Heart left ventricle (tissue), 13 donors: ENCODE results near the gene TBCB.

Source experiments
- CTCF ChIP-seq, 12 donors: fragments of 200-600 bp; sonication (generic) in 4 of 12; IDR thresholded peaks; one replicate each; pipeline versions ENCODE4 v1.5.0 to v1.8.0; 2018 to 2022; ENCODE audit warnings: antibody characterized with exemption in 12 of 12, mild to moderate bottlenecking in 5 of 12
- POLR2A ChIP-seq, 2 donors: fragments of 450-650 bp; IDR thresholded peaks; one replicate each; pipeline ENCODE4 v1.6.1; 2017; ENCODE audit warnings: antibody characterized with exemption in 2 of 2, mild to moderate bottlenecking in 2 of 2, moderate library complexity in 2 of 2
- donor health status: ischemic (EF 13 %, LVEDD 7.1; RV severe dilation, severe dysfunction).
- donor health status: DM: no; HTN: yes; CAD: no.
- donor health status: DM: no; HTN: no; CAD: no.
- donor health status: ischemic (EF 25% LVEDD 6.9; RV normal size, moderate dysfunction).
- donor health status: ischemic (EF 25% LVEDD 5.7; RV mildly dilated, moderate dysfunction).
- donor health status: ischemic (EF 35%, LVEDD 5.7; RV mildly dilated, moderate dysfunction).
- donor health status: nonischemic (EF 11% LVEDD 7.7; RV severe dilation, severe dysfunction).
- donor health status: DM: yes; HTN: yes; CAD: no.
- donor health status: PGD.
- donor health status: ischemic (EF 29% LVEDD 5.4; RV normal size, mild dysfunction).
- donor health status: nonischemic (EF 23%, LVEDD 6.1; RV moderate dilation, normal function).

DNA sequence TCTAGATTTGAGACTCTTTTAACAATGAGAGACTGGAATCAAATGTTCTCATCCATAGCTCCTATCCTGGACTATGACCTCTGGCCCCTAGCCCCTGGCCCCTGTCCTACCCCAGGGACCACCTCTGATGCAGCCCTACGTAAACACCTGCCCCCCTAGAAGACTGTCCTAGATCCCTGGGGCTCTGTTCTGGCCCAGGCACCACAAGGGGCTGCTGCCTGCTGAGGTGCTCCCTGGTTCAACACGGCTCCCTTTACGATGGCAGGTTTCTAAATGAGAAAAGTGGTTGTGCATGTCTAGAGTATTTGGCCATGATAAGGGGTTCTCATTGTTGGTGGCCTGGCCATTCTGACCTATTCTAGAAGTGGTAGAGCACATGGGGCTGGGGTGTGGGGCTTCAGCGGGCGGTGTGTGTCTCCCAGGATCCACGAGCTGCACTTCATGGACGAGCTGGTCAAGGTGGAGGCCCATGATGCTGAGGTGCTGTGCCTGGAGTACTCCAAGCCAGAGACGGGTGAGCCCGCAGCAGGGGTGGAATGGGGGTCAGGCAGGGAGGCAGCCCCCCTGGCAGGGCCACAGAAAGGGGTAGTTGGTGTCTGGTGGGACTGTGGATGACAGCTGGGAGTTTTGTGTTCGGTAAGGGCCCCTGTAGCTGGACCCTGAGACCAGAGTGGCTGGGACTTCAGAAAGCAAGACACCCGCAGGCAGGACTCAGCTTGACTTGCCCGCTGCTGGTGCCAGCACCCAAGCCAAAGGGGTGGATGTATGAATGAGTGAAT, 30.8 kb upstream of the TBCB start:
- TF ChIP-seq POLR2A (IDR thresholded peaks at IDR 0.05) = no peak
- no peak for TF ChIP-seq CTCF (IDR thresholded peaks at IDR 0.05)
